ENCODE measurements around the gene CFDP1. TPM values are rescaled to one million over a fixed set of nuclear protein-coding genes. Genes with fewer than 3 reads are reported as not detected.

CFDP1 gene
- total and polyA plus RNA-seq, 2 donors (not counting 3 experiments of a cell fraction or from before 2014, with no cell fraction given): 17.8 to 53.8 TPM

GRCh38 chr16:75382611-75383010 lies 50.7 kb downstream of the CFDP1 start:
- H3K9ac ChIP-seq (replicated peaks; ENCODE audit: extremely low read depth, insufficient read depth, low read length): no peak overlapping the region
- no peaks in the 10 kb centered on the region for H3K36me3 ChIP-seq (ENCODE audit: control insufficient read depth in 2 of 2, extremely low read depth in 1 of 2, insufficient read depth in 2 of 2, low read length in 2 of 2)
- no peaks in the 10 kb centered on the region for H3K79me2 ChIP-seq (ENCODE audit: control insufficient read depth, insufficient read depth, low read length)
- POLR2A ChIA-PET: interaction anchor here (0.6 kb wide), 1 partner anchor 26 kb away, joined by 4 read pairs; no protein-coding TSS in a partner anchor
- no peak for TF ChIP-seq POLR2AphosphoS5 (IDR thresholded peaks at IDR 0.05; ENCODE audit: insufficient read depth, low read depth, low read length)
- no peak for TF ChIP-seq FOS (IDR thresholded peaks at IDR 0.05; ENCODE audit: borderline replicate concordance, insufficient read depth, low read length)
- TF ChIP-seq MYC (IDR thresholded peaks at IDR 0.05; ENCODE audit: low read depth, low read length): no peak
- TF ChIP-seq EZH2 (IDR thresholded peaks at IDR 0.05; ENCODE audit: borderline replicate concordance, low read depth, low read length, severe bottlenecking): no peak
- no peak for TF ChIP-seq JUN (IDR thresholded peaks at IDR 0.05; ENCODE audit: borderline replicate concordance, insufficient read depth, insufficient read length, low read depth)
- TF ChIP-seq POLR2A (IDR thresholded peaks at IDR 0.05; ENCODE audit: low read depth, low read length): no peak
- no peak for TF ChIP-seq GATA2 (IDR thresholded peaks at IDR 0.05; ENCODE audit: insufficient read depth, insufficient read length, low read depth, low read length)
- no peak for TF ChIP-seq CTCF (IDR thresholded peaks at IDR 0.05; ENCODE audit: extremely low read depth in 1 of 2, insufficient read depth in 1 of 2, low read depth in 1 of 2, low read length in 2 of 2)
- no peak overlapping the region for H2AFZ ChIP-seq (ENCODE audit: low read depth, low read length)
- H3K4me3 ChIP-seq (replicated peaks in 1 of 3; ENCODE audit: insufficient read depth in 1 of 3, low read depth in 1 of 3, low read length in 3 of 3): no peak overlapping the region
- no peaks in the 10 kb centered on the region for H3K9me3 ChIP-seq (replicated peaks; ENCODE audit: control insufficient read depth, insufficient read depth, low read length)
- no peak for FAIRE-seq
- no peaks in the 10 kb centered on the region for H4K20me1 ChIP-seq (replicated peaks; ENCODE audit: control insufficient read depth, extremely low read depth, insufficient read depth, low read length)
- H3K27ac ChIP-seq (ENCODE audit: insufficient read depth, low read depth, low read length): no peak overlapping the region
- BruUV-seq (replicated peaks): no TSS peak
- CTCF ChIA-PET: interaction anchor here (0.7 to 7.5 kb wide), 9 partner anchors 10 to 184 kb away, joined by 3 to 120 read pairs (median 4); no protein-coding TSS in a partner anchor
- peaks cover 55% of the 10 kb centered on the region for H3K4me1 ChIP-seq (ENCODE audit: control insufficient read depth, extremely low read depth, insufficient read depth, low read length)
- no peaks in the 10 kb centered on the region for H3K9me1 ChIP-seq (replicated peaks; ENCODE audit: control insufficient read depth, extremely low read depth, insufficient read depth, low read length)
- no peak for DNase-seq (ENCODE audit: low read depth, low spot score)
- intact Hi-C loops (cut with micrococcal nuclease) (no loop called here), dilution Hi-C loops (cut with MboI; ENCODE audit: extremely low pct_ligation_motif_present, low sequenced_read_pairs) (no loop called here)
- H3K27me3 ChIP-seq (ENCODE audit: control insufficient read depth in 2 of 2, insufficient read depth in 2 of 2, low read length in 2 of 2): no peaks in the 10 kb centered on the region
- H3K4me2 ChIP-seq (ENCODE audit: insufficient read depth, low read length): no peak overlapping the region
